ENCODE data around the gene CDC42BPG. TPM values are rescaled to one million over a fixed set of nuclear protein-coding genes. Genes with fewer than 3 reads are reported as not detected.

The CDC42BPG gene
- total and polyA plus RNA-seq, 2 donors (not counting 1 experiment from before 2014, with no cell fraction given) = 0.03 to 0.33 TPM

GRCh38 chr11:64852804-64853509 is 8.5 kb upstream of the CDC42BPG start:
- H3K4me3 ChIP-seq (replicated peaks in 1 of 4; ENCODE audit: control extremely low read depth in 1 of 4, insufficient read depth in 1 of 4, low read depth in 3 of 4, low read length in 4 of 4) = no peak overlapping the region
- peaks cover 41% of the 10 kb centered on the region for H3K4me1 ChIP-seq (ENCODE audit: control insufficient read depth, extremely low read depth, insufficient read depth, low read length)
- H3K27ac ChIP-seq (ENCODE audit: insufficient read depth, low read length) = peak overlapping the region; percentile 36
- no peak overlapping the region for H3K4me2 ChIP-seq (ENCODE audit: extremely low read depth, insufficient read depth, low read length)
- no peak overlapping the region for H3K9ac ChIP-seq (ENCODE audit: insufficient read depth, low read length)
- H4K20me1 ChIP-seq (ENCODE audit: control insufficient read depth, extremely low read depth, insufficient read depth, low read length) = no peaks in the 10 kb centered on the region
- H3K27me3 ChIP-seq (ENCODE audit: control insufficient read depth, insufficient read depth, low read length) = no peaks in the 10 kb centered on the region
- DNase-seq (ENCODE audit: low read depth in 2 of 2) = no peak
- H3K79me2 ChIP-seq (ENCODE audit: control insufficient read depth, insufficient read depth, low read length) = peaks cover 39% of the 10 kb centered on the region
- H2AFZ ChIP-seq (ENCODE audit: low read length) = no peak overlapping the region
- no peaks in the 10 kb centered on the region for H3K9me3 ChIP-seq (ENCODE audit: control insufficient read depth, insufficient read depth, low read depth, low read length)
- peaks cover 42% of the 10 kb centered on the region for H3K36me3 ChIP-seq (ENCODE audit: control insufficient read depth, insufficient read depth, low read length)
- TF ChIP-seq CTCF (conservative IDR thresholded peaks at IDR 0.05 in 1 of 2, IDR thresholded peaks at IDR 0.05 in 1 of 2; ENCODE audit: low read depth in 1 of 2, low read length in 2 of 2) = no peak
- TF ChIP-seq EZH2 (IDR thresholded peaks at IDR 0.05; ENCODE audit: low read length, missing control alignments) = no peak

- Histone ChIP-seq H3K4me3 (replicated peaks in 1 of 4; ENCODE audit: control extremely low read depth in 1 of 4, insufficient read depth in 1 of 4, low read depth in 3 of 4, low read length in 4 of 4) (no peak overlapping the region), H3K4me2 (ENCODE audit: extremely low read depth, insufficient read depth, low read length) (no peak overlapping the region)
These were observed 7.4 kb upstream of the CDC42BPG start for GRCh38 chr11:64851831-64852351.

More at GRCh38 chr11:64851831-64852351, 7.4 kb upstream of the CDC42BPG start:
- H2AFZ ChIP-seq (ENCODE audit: low read length) = no peak overlapping the region
- no peak for TF ChIP-seq EZH2 (IDR thresholded peaks at IDR 0.05; ENCODE audit: low read length, missing control alignments)
- TF ChIP-seq CTCF (conservative IDR thresholded peaks at IDR 0.05 in 1 of 2, IDR thresholded peaks at IDR 0.05 in 1 of 2; ENCODE audit: low read depth in 1 of 2, low read length in 2 of 2) = no peak
- no peak for DNase-seq (ENCODE audit: low read depth in 2 of 2)
- H3K27me3 ChIP-seq (ENCODE audit: control insufficient read depth, insufficient read depth, low read length) = no peaks in the 10 kb centered on the region
- H3K27ac ChIP-seq (ENCODE audit: insufficient read depth, low read length) = peak overlapping the region; percentile 1
- no peaks in the 10 kb centered on the region for H4K20me1 ChIP-seq (ENCODE audit: control insufficient read depth, extremely low read depth, insufficient read depth, low read length)
- H3K4me1 ChIP-seq (ENCODE audit: control insufficient read depth, extremely low read depth, insufficient read depth, low read length) = peaks cover 41% of the 10 kb centered on the region
- H3K9me3 ChIP-seq (ENCODE audit: control insufficient read depth, insufficient read depth, low read depth, low read length) = no peaks in the 10 kb centered on the region
- peaks cover 33% of the 10 kb centered on the region for H3K79me2 ChIP-seq (ENCODE audit: control insufficient read depth, insufficient read depth, low read length)
- peaks cover 37% of the 10 kb centered on the region for H3K36me3 ChIP-seq (ENCODE audit: control insufficient read depth, insufficient read depth, low read length)
- H3K9ac ChIP-seq (ENCODE audit: insufficient read depth, low read length) = no peak overlapping the region
